Measurements from ENCODE around the gene DCLK3. TPM values are rescaled to one million over a fixed set of nuclear protein-coding genes. Genes with fewer than 3 reads are reported as not detected.

DCLK3 gene
- total and polyA plus RNA-seq, 2 of the 8 experiments (the other 6 are each of a cell fraction or from before 2014, with no cell fraction given) = 0.27 to 0.63 TPM

- no peak overlapping the region for H2AFZ ChIP-seq (ENCODE audit: low read length)
- H3K79me1 ChIP-seq (ENCODE audit: low read depth, low read length) = no peaks in the 10 kb centered on the region
- H3K23ac ChIP-seq (ENCODE audit: insufficient read length) = no peak overlapping the region
- H3K9me3 ChIP-seq (ENCODE audit: insufficient read depth in 2 of 2, low read depth in 1 of 2, low read length in 1 of 2) = no peaks in the 10 kb centered on the region
- H3K79me2 ChIP-seq (ENCODE audit: control insufficient read depth in 1 of 2, insufficient read depth in 2 of 2, low read length in 2 of 2) = no peaks in the 10 kb centered on the region
- H3K4me2 ChIP-seq (ENCODE audit: insufficient read depth in 1 of 2, low read depth in 2 of 2, low read length in 2 of 2) = no peak overlapping the region
- H3K23me2 ChIP-seq (ENCODE audit: low read depth, low read length) = no peaks in the 10 kb centered on the region
- no peaks in the 10 kb centered on the region for H3K36me3 ChIP-seq (ENCODE audit: control insufficient read depth in 2 of 4, insufficient read depth in 4 of 4, low read length in 3 of 4)
- ChIA-PET CTCF (ENCODE audit: partially characterized antibody) (interaction anchor here (2.5 kb wide), 1 partner anchor 11 kb away, joined by 5 read pairs; no protein-coding TSS in a partner anchor), POLR2A (ENCODE audit: partially characterized antibody) (no interaction called here)
- H2BK15ac ChIP-seq (ENCODE audit: low read length) = no peak overlapping the region
- no peak overlapping the region for H3K4ac ChIP-seq (replicated peaks; ENCODE audit: insufficient read length, low read depth, low read length)
- no peak overlapping the region for H4K8ac ChIP-seq (ENCODE audit: extremely low read depth, insufficient read depth, low read length)
- no peak overlapping the region for H2BK20ac ChIP-seq (ENCODE audit: low read length)
- WGBS, 2 experiments (ENCODE audit: extremely low coverage in 1 of 2, insufficient coverage in 1 of 2, insufficient read length in 1 of 2, insufficient replicate concordance in 2 of 2, low coverage in 1 of 2, low lambda C conversion rate in 2 of 2, missing lambda C conversion rate in 1 of 2) = 71% methylated on average over 4 of the region's 4 CpGs; no CpG with 5 or more reads in 1 of the 2 experiments
- no peak overlapping the region for H3K27ac ChIP-seq (ENCODE audit: low read depth, low read length)
- no peaks in the 10 kb centered on the region for H3K27me3 ChIP-seq (replicated peaks in 1 of 4; ENCODE audit: control insufficient read depth in 3 of 4, extremely low read depth in 1 of 4, insufficient read depth in 3 of 4, low read length in 3 of 4)
- DNase-seq (ENCODE audit: low read depth in 1 of 2, low spot score in 2 of 2) = no peak
- H2BK120ac ChIP-seq (replicated peaks; ENCODE audit: low read depth, low read length) = no peak overlapping the region
- no peak overlapping the region for H3K9ac ChIP-seq (replicated peaks in 1 of 4; ENCODE audit: extremely low read depth in 1 of 4, low read depth in 3 of 4, low read length in 3 of 4)
- H4K5ac ChIP-seq (ENCODE audit: insufficient read length, low read depth, low read length) = no peak overlapping the region
- H3K4me1 ChIP-seq (replicated peaks in 1 of 4; ENCODE audit: control insufficient read depth in 3 of 4, insufficient read depth in 4 of 4, low read length in 3 of 4) = no peaks in the 10 kb centered on the region
- H2AK5ac ChIP-seq (ENCODE audit: low read depth, low read length) = no peak overlapping the region
- no peak overlapping the region for H2BK12ac ChIP-seq (ENCODE audit: low read depth, low read length)
- no peak overlapping the region for H3K4me3 ChIP-seq (ENCODE audit: extremely low read depth in 1 of 4, insufficient read depth in 2 of 4, low read depth in 3 of 4, low read length in 4 of 4)
- no peak overlapping the region for H3K18ac ChIP-seq (ENCODE audit: extremely low read depth, low read length)
- FAIRE-seq = no peak
- H3K56ac ChIP-seq (replicated peaks; ENCODE audit: insufficient read length, low read depth, low read length) = no peak overlapping the region
- H2BK5ac ChIP-seq (ENCODE audit: low read depth, low read length) = no peak overlapping the region
- no peaks in the 10 kb centered on the region for H4K20me1 ChIP-seq (replicated peaks in 1 of 2; ENCODE audit: control insufficient read depth in 1 of 2, insufficient read depth in 2 of 2, low read length in 2 of 2)
- no peak overlapping the region for H3K14ac ChIP-seq (ENCODE audit: insufficient read length)
- H4K91ac ChIP-seq (replicated peaks; ENCODE audit: insufficient read length, low read length) = no peak overlapping the region
- TF ChIP-seq, protein P1, sequence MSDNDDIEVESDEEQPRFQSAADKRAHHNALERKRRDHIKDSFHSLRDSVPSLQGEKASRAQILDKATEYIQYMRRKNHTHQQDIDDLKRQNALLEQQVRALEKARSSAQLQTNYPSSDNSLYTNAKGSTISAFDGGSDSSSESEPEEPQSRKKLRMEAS (IDR thresholded peaks at IDR 0.05) = no peak
- TF ChIP-seq PHF8 (conservative IDR thresholded peaks at IDR 0.05; ENCODE audit: low read depth, low read length) (no peak), SP1 (IDR thresholded peaks at IDR 0.05; ENCODE audit: low read depth, low read length) (no peak), CBX8 (IDR thresholded peaks at IDR 0.05; ENCODE audit: borderline replicate concordance, low read depth, low read length) (no peak), RFX5 (IDR thresholded peaks at IDR 0.05; ENCODE audit: borderline replicate concordance, low read depth, low read length) (no peak), POLR2AphosphoS5 (IDR thresholded peaks at IDR 0.05; ENCODE audit: low read depth, low read length) (no peak), CBX5 (IDR thresholded peaks at IDR 0.05; ENCODE audit: low read depth, low read length) (no peak), E2F6 (IDR thresholded peaks at IDR 0.05) (no peak), CREB1 (IDR thresholded peaks at IDR 0.05) (no peak), SRF (IDR thresholded peaks at IDR 0.05; ENCODE audit: low read depth, low read length) (no peak), BACH1 (IDR thresholded peaks at IDR 0.05; ENCODE audit: low read length) (no peak), CHD1 (IDR thresholded peaks at IDR 0.05; ENCODE audit: low read depth, low read length) (no peak), NRF1 (IDR thresholded peaks at IDR 0.05; ENCODE audit: low read depth, low read length) (no peak), NANOG (IDR thresholded peaks at IDR 0.05; ENCODE audit: insufficient read depth, low read depth, low read length, poor library complexity, severe bottlenecking) (no peak), ZNF274 (IDR thresholded peaks at IDR 0.05; ENCODE audit: borderline replicate concordance, extremely low read depth, low read length) (no peak)
These were observed 101.7 kb downstream of the DCLK3 start for GRCh38 chr3:36662626-36663025.
